ENCODE measurements around the gene MNDA.

- TF ChIP-seq CTCF (IDR thresholded peaks at IDR 0.05): no peak
- no peak for TF ChIP-seq POLR2A (IDR thresholded peaks at IDR 0.05)
- no peak for TF ChIP-seq EP300 (IDR thresholded peaks at IDR 0.05)
Measured at GRCh38 chr1:158898722-158899121, 67.6 kb downstream of the MNDA start.
